Left lung (tissue), 10 donors: ENCODE results near the gene DNAAF1. TPM values are rescaled to one million over a fixed set of nuclear protein-coding genes. Genes with fewer than 3 reads are reported as not detected.
A peak's percentile ranks its signal among the peaks of the same experiment; 100 is the strongest.
"Not testable (repeated sequence)": the region's sequence is repeated elsewhere in the genome, so short reads cannot be mapped to it uniquely, and the experiment has no call there.

ENCODE experiments used
- ATAC-seq: fragments of 200-7000 bp; cut with Tn5 transposase; one replicate; pipeline ENCODE4 v1.9.1; 2020; ENCODE audit warnings: moderate library complexity
- DNase-seq, 4 donors: peaks; one replicate each; pipeline ENCODE4 v3.0.0-alpha.2; 2013 to 2020
- H3K27ac ChIP-seq, 2 donors: fragments of 200-600 bp; sonication (generic) in 1 of 2; one replicate each; pipeline versions ENCODE4 v1.5.0 to v1.8.0; 2020 to 2021
- H3K27me3 ChIP-seq, 2 donors: fragments of 200-600 bp; sonication (generic) in 1 of 2; one replicate each; pipeline versions ENCODE4 v1.5.0 to v1.8.0; 2020 to 2021
- H3K36me3 ChIP-seq, 2 donors: fragments of 200-600 bp; sonication (generic) in 1 of 2; one replicate each; pipeline versions ENCODE4 v1.5.0 to v1.8.0; 2020 to 2021
- H3K4me1 ChIP-seq, 2 donors: fragments of 200-600 bp; one replicate each; pipeline ENCODE4 v1.8.0; 2021
- H3K4me3 ChIP-seq, 2 donors: fragments of 200-600 bp; sonication (generic) in 1 of 2; one replicate each; pipeline versions ENCODE4 v1.5.0 to v1.8.0; 2020 to 2021; ENCODE audit warnings: mild to moderate bottlenecking in 1 of 2
- H3K9me3 ChIP-seq, 2 donors: fragments of 200-600 bp; sonication (generic) in 1 of 2; one replicate each; pipeline versions ENCODE4 v1.5.0 to v1.8.0; 2020 to 2021
- CTCF ChIP-seq, 2 donors: fragments of 200-600 bp; sonication (generic) in 1 of 2; IDR thresholded peaks; one replicate each; pipeline versions ENCODE4 v1.5.0 to v1.8.0; 2021; ENCODE audit warnings: antibody characterized with exemption in 2 of 2
- intact Hi-C, 2 donors: fragments of 100-400 bp; cut with DNase I; formaldehyde crosslinking; loops; one replicate each; pipeline versions ENCODE4 v1.11.2 to v1.14.2; 2022
- polyA plus RNA-seq, 6 donors: library from polyadenylated mRNA; unstranded; fragments of 120-200 nt; gene quantifications; one replicate each; pipeline ENCODE4 v1.2.1, GENCODE V29; 2013; ENCODE audit not compliant: insufficient read length in 6 of 6
- total RNA-seq, 2 donors: library from RNA; stranded (reverse); fragmentation: NEBNext Ultra II Directional; extraction: Animal tissue kit (Norgen Biotek cat#: 25700); gene quantifications; one replicate each; pipeline ENCODE4 v1.2.1, GENCODE V29; 2021
- donor health status: DM: no; HTN: yes; CAD: no.
- donor health status: DM: no; HTN: no; CAD: no.

The DNAAF1 gene
- total and polyA plus RNA-seq, 8 donors, result 0.85 to 22.3 (median 11.6) TPM

- peak; percentile 98 to 100 (median 98) for DNase-seq
- Histone ChIP-seq H3K4me1 (peaks cover 8 to 42% of the 10 kb centered on the region in 2 donors), H3K4me3 (peak within 1 kb of the TSS; percentile 91 to 99), H3K27ac (peak within 1 kb of the TSS; percentile 90 to 92), H3K36me3 (no peaks in the 10 kb centered on the region), H3K9me3 (no peaks in the 10 kb centered on the region), H3K27me3 (no peaks in the 10 kb centered on the region)
- TF ChIP-seq CTCF (IDR thresholded peaks at IDR 0.05), result no peak
- ATAC-seq, result peak; percentile 98
- intact Hi-C loops, result no loop called here
Observed at GRCh38 chr16:84116720-84117493, 28.2 kb upstream of the DNAAF1 start, which contains the start of gene MBTPS1. Gene MBTPS1 (minus strand): TSS chr16:84116942. CDS start chr16:84101783, 15,159 bp downstream.

- no peaks in the 10 kb centered on the region for H3K27me3 ChIP-seq
- intact Hi-C loops, result no loop called here
- H3K4me3 ChIP-seq, result peak overlapping the region; percentile 91 to 99
- peaks cover 0 to 3% of the 10 kb centered on the region in 2 donors for H3K36me3 ChIP-seq
- H3K4me1 ChIP-seq, result peaks cover 8 to 40% of the 10 kb centered on the region in 2 donors
- TF ChIP-seq CTCF (IDR thresholded peaks at IDR 0.05), result no peak
- H3K9me3 ChIP-seq, result no peaks in the 10 kb centered on the region
- H3K27ac ChIP-seq, result peak overlapping the region; percentile 90 to 92
- peak in 1 of 4 donors; percentile 33 for DNase-seq
- ATAC-seq, result peak; percentile 9
Observed at GRCh38 chr16:84117494-84117843, 27.6 kb upstream of the DNAAF1 start.

- DNase-seq, H3K27ac ChIP-seq, H3K27me3 ChIP-seq, H3K9me3 ChIP-seq, H3K4me3 ChIP-seq, ATAC-seq, intact Hi-C loops: not testable (repeated sequence)
- peaks cover 0 to 11% of the 10 kb centered on the region in 2 donors for H3K36me3 ChIP-seq
- H3K4me1 ChIP-seq, result peaks cover 8 to 34% of the 10 kb centered on the region in 2 donors
Observed at GRCh38 chr16:84118315-84118714, 26.8 kb upstream of the DNAAF1 start.

GRCh38 chr16:84119368-84119767, 25.7 kb upstream of the DNAAF1 start:
- no peak for TF ChIP-seq CTCF (IDR thresholded peaks at IDR 0.05)
- Histone ChIP-seq H3K4me3 (no peak overlapping the region), H3K9me3 (no peaks in the 10 kb centered on the region), H3K36me3 (peaks cover 0 to 21% of the 10 kb centered on the region in 2 donors), H3K4me1 (peaks cover 8 to 27% of the 10 kb centered on the region in 2 donors), H3K27ac (no peak overlapping the region), H3K27me3 (no peaks in the 10 kb centered on the region)
- no peak for DNase-seq
- intact Hi-C loops, result no loop called here
- ATAC-seq, result no peak

GRCh38 chr16:84120023-84120422, 25.1 kb upstream of the DNAAF1 start:
- H3K4me3 ChIP-seq, result no peak overlapping the region
- TF ChIP-seq CTCF (IDR thresholded peaks at IDR 0.05), result no peak
- no peaks in the 10 kb centered on the region for H3K27me3 ChIP-seq
- H3K36me3 ChIP-seq, result peaks cover 0 to 22% of the 10 kb centered on the region in 2 donors
- peaks cover 8 to 21% of the 10 kb centered on the region in 2 donors for H3K4me1 ChIP-seq
- DNase-seq (no peak), ATAC-seq (no peak)
- intact Hi-C loops, result no loop called here
- H3K9me3 ChIP-seq, result no peaks in the 10 kb centered on the region
- no peak overlapping the region for H3K27ac ChIP-seq
